Right renal cortex interstitium (tissue), 3 donors: ENCODE measurements around the gene SDK2. TPM values are rescaled to one million over a fixed set of nuclear protein-coding genes. Genes with fewer than 3 reads are reported as not detected.

Experiments used
- DNase-seq, 3 donors: peaks; one replicate each; pipeline ENCODE4 v3.0.0-alpha.2; 2013; ENCODE audit warnings: low read depth in 3 of 3, low spot score in 2 of 3
- polyA plus RNA-seq, 3 donors: library from polyadenylated mRNA; unstranded; fragments of 120-200 nt; gene quantifications; one replicate each; pipeline ENCODE4 v1.2.1, GENCODE V29; 2013; ENCODE audit not compliant: insufficient read length in 3 of 3

The SDK2 gene
- 1 to 10 TPM; 7.7 to 8.4 (median 8.3) TPM for polyA plus RNA-seq

- DNase-seq, result no peak
Measured at GRCh38 chr17:73644145-73645049, at the start of gene SDK2. SDK2 (minus strand) TSS chr17:73644445; CDS start chr17:73644088, 357 bp downstream.

- DNase-seq, result no peak
Measured at GRCh38 chr17:73693071-73693470, 48.8 kb upstream of the SDK2 start.

- DNase-seq, result no peak
Measured at GRCh38 chr17:73691321-73691766, 47.1 kb upstream of the SDK2 start.

- no peak for DNase-seq
Measured at GRCh38 chr17:73690676-73691075, 46.4 kb upstream of the SDK2 start.

- DNase-seq, result no peak
Measured at GRCh38 chr17:73689596-73690275, 45.5 kb upstream of the SDK2 start.

- no peak for DNase-seq
Measured at GRCh38 chr17:73686961-73687360, 42.7 kb upstream of the SDK2 start.

- no peak for DNase-seq
Measured at GRCh38 chr17:73686126-73686525, 41.9 kb upstream of the SDK2 start.

- DNase-seq, result no peak
Measured at GRCh38 chr17:73684183-73684582, 39.9 kb upstream of the SDK2 start.

- no peak for DNase-seq
Measured at GRCh38 chr17:73683771-73684170, 39.5 kb upstream of the SDK2 start.

- DNase-seq, result no peak
Measured at GRCh38 chr17:73681946-73682345, 37.7 kb upstream of the SDK2 start.

GRCh38 chr17:73679476-73679875, 35.2 kb upstream of the SDK2 start:
- no peak for DNase-seq

- no peak for DNase-seq
Measured at GRCh38 chr17:73678999-73679398, 34.8 kb upstream of the SDK2 start.

- DNase-seq, result no peak
Measured at GRCh38 chr17:73669771-73670170, 25.5 kb upstream of the SDK2 start.

GRCh38 chr17:73667181-73667959, 23.1 kb upstream of the SDK2 start:
- DNase-seq, result no peak

- no peak for DNase-seq
Measured at GRCh38 chr17:73663614-73664013, 19.4 kb upstream of the SDK2 start.

GRCh38 chr17:73660366-73660765, 16.1 kb upstream of the SDK2 start:
- no peak for DNase-seq

- no peak for DNase-seq
Measured at GRCh38 chr17:73658821-73659515, 14.7 kb upstream of the SDK2 start.

- DNase-seq, result peak in 1 of 3 donors; percentile 23
Measured at GRCh38 chr17:73657473-73658116, 13.3 kb upstream of the SDK2 start.

- DNase-seq, result no peak
Measured at GRCh38 chr17:73654241-73654640, 10.0 kb upstream of the SDK2 start.

GRCh38 chr17:73653810-73654209, 9.6 kb upstream of the SDK2 start:
- no peak for DNase-seq
